ENCODE data around the gene GSE1.

The GSE1 gene

GRCh38 chr16:85645021-85645589 is 32.0 kb downstream of the GSE1 start:
- DNase-seq (ENCODE audit: low read depth in 2 of 2) = no peak

GRCh38 chr16:85646358-85646907 is 33.3 kb downstream of the GSE1 start:
- no peak for DNase-seq (ENCODE audit: low read depth in 2 of 2)

GRCh38 chr16:85646976-85647375 is 33.9 kb downstream of the GSE1 start:
- DNase-seq (ENCODE audit: low read depth in 2 of 2) = no peak

GRCh38 chr16:85648070-85648714 is 35.1 kb downstream of the GSE1 start:
- DNase-seq (ENCODE audit: low read depth in 2 of 2) = no peak

GRCh38 chr16:85648805-85649204 is 35.7 kb downstream of the GSE1 start:
- no peak for DNase-seq (ENCODE audit: low read depth in 2 of 2)

- no peak for DNase-seq (ENCODE audit: low read depth in 2 of 2)
These were observed 36.5 kb downstream of the GSE1 start for GRCh38 chr16:85649411-85650134.

GRCh38 chr16:85650135-85650843 is 37.2 kb downstream of the GSE1 start:
- no peak for DNase-seq (ENCODE audit: low read depth in 2 of 2)

GRCh38 chr16:85650844-85651628 is 37.9 kb downstream of the GSE1 start:
- DNase-seq (ENCODE audit: low read depth in 2 of 2) = no peak

GRCh38 chr16:85651629-85652430 is 38.7 kb downstream of the GSE1 start:
- DNase-seq (ENCODE audit: low read depth in 2 of 2) = no peak

- no peak for DNase-seq (ENCODE audit: low read depth in 2 of 2)
These were observed 39.5 kb downstream of the GSE1 start for GRCh38 chr16:85652431-85653221.

- DNase-seq (ENCODE audit: low read depth in 2 of 2) = no peak
These were observed 40.3 kb downstream of the GSE1 start for GRCh38 chr16:85653290-85653891.

GRCh38 chr16:85654251-85655095 is 41.4 kb downstream of the GSE1 start:
- DNase-seq (ENCODE audit: low read depth in 2 of 2) = no peak

- no peak for DNase-seq (ENCODE audit: low read depth in 2 of 2)
These were observed 42.4 kb downstream of the GSE1 start for GRCh38 chr16:85655216-85656129.

- DNase-seq (ENCODE audit: low read depth in 2 of 2) = no peak
These were observed 43.5 kb downstream of the GSE1 start for GRCh38 chr16:85656351-85657266.

- DNase-seq (ENCODE audit: low read depth in 2 of 2) = no peak
These were observed 44.1 kb downstream of the GSE1 start for GRCh38 chr16:85657267-85657650.

GRCh38 chr16:85657996-85658395 is 44.9 kb downstream of the GSE1 start:
- no peak for DNase-seq (ENCODE audit: low read depth in 2 of 2)

Data from stimulated activated CD4-positive, alpha-beta T cell treated with anti-CD3 and anti-CD28 coated beads, Interleukin-1b, Interleukin-23, amount 100 ng/mL, for 1 hour (primary cell).